Measurements from ENCODE around the gene TNXB. TPM values are rescaled to one million over a fixed set of nuclear protein-coding genes. Genes with fewer than 3 reads are reported as not detected.
"Not testable (repeated sequence)": the region's sequence is repeated elsewhere in the genome, so short reads cannot be mapped to it uniquely, and the experiment has no call there.

The TNXB gene
- total RNA-seq, 2 donors from 2014 or later = 10.1 to 30.4 TPM

- Mint-ChIP-seq H3K9me3 (no peaks in the 10 kb centered on the region), H3K27ac (no peak overlapping the region), H3K36me3 (no peaks in the 10 kb centered on the region)
- no peak for ATAC-seq
- DNase-seq (ENCODE audit: low spot score in 2 of 2) = no peak
Measured at GRCh38 chr6:32058511-32058963, 50.6 kb downstream of the TNXB start.

GRCh38 chr6:32057966-32058365 lies 51.2 kb downstream of the TNXB start:
- no peak for DNase-seq (ENCODE audit: low spot score in 2 of 2)
- no peaks in the 10 kb centered on the region for H3K9me3 Mint-ChIP-seq

GRCh38 chr6:32056254-32056653 lies 52.9 kb downstream of the TNXB start:
- no peak for DNase-seq (ENCODE audit: low spot score in 2 of 2)
- no peaks in the 10 kb centered on the region for H3K9me3 Mint-ChIP-seq
- no peak overlapping the region for H3K27ac Mint-ChIP-seq
- H3K36me3 Mint-ChIP-seq = no peaks in the 10 kb centered on the region
- no peak for ATAC-seq

More at GRCh38 chr6:32057966-32058365, 51.2 kb downstream of the TNXB start:
- ATAC-seq = no peak
- Mint-ChIP-seq H3K27ac (peak overlapping the region in 1 of 2 donors; percentile 26), H3K36me3 (no peaks in the 10 kb centered on the region)

- peak overlapping the region in 1 of 2 donors; percentile 85 for H3K27ac Mint-ChIP-seq
- not testable (repeated sequence) for ATAC-seq; DNase-seq (ENCODE audit: low spot score in 2 of 2); H3K36me3 Mint-ChIP-seq; H3K9me3 Mint-ChIP-seq
Measured at GRCh38 chr6:32055756-32056155, 53.4 kb downstream of the TNXB start.

GRCh38 chr6:32053314-32053713 lies 55.8 kb downstream of the TNXB start:
- ATAC-seq; H3K27ac Mint-ChIP-seq; H3K9me3 Mint-ChIP-seq; H3K36me3 Mint-ChIP-seq; DNase-seq (ENCODE audit: low spot score in 2 of 2): not testable (repeated sequence)

- not testable (repeated sequence) for H3K9me3 Mint-ChIP-seq; H3K36me3 Mint-ChIP-seq; DNase-seq (ENCODE audit: low spot score in 2 of 2); ATAC-seq; H3K27ac Mint-ChIP-seq
Measured at GRCh38 chr6:32052626-32053025, 56.5 kb downstream of the TNXB start.

- no peaks in the 10 kb centered on the region for H3K9me3 Mint-ChIP-seq
- H3K36me3 Mint-ChIP-seq = no peaks in the 10 kb centered on the region
- DNase-seq (ENCODE audit: low spot score in 2 of 2) (no peak), ATAC-seq (no peak)
- peak overlapping the region in 1 of 2 donors; percentile 19 for H3K27ac Mint-ChIP-seq
Measured at GRCh38 chr6:32050562-32050961, 58.6 kb downstream of the TNXB start.

GRCh38 chr6:32049736-32050135 lies 59.4 kb downstream of the TNXB start:
- not testable (repeated sequence) for ATAC-seq; H3K36me3 Mint-ChIP-seq; DNase-seq (ENCODE audit: low spot score in 2 of 2); H3K27ac Mint-ChIP-seq; H3K9me3 Mint-ChIP-seq

GRCh38 chr6:32049149-32049548 lies 60.0 kb downstream of the TNXB start:
- not testable (repeated sequence) for ATAC-seq; H3K9me3 Mint-ChIP-seq; H3K36me3 Mint-ChIP-seq; DNase-seq (ENCODE audit: low spot score in 2 of 2); H3K27ac Mint-ChIP-seq

GRCh38 chr6:32047855-32048766 lies 61.0 kb downstream of the TNXB start:
- ATAC-seq (peak; percentile 82 to 86), DNase-seq (ENCODE audit: low spot score in 2 of 2) (peak in 1 of 2 donors; percentile 78)
- no peak overlapping the region for H3K27ac Mint-ChIP-seq
- H3K36me3 Mint-ChIP-seq = no peaks in the 10 kb centered on the region
- no peaks in the 10 kb centered on the region for H3K9me3 Mint-ChIP-seq

GRCh38 chr6:32047539-32047854 lies 61.6 kb downstream of the TNXB start:
- Mint-ChIP-seq H3K9me3 (no peaks in the 10 kb centered on the region), H3K27ac (no peak overlapping the region), H3K36me3 (no peaks in the 10 kb centered on the region)
- no peak for DNase-seq (ENCODE audit: low spot score in 2 of 2)
- no peak for ATAC-seq

GRCh38 chr6:32047084-32047478 lies 62.1 kb downstream of the TNXB start:
- DNase-seq (ENCODE audit: low spot score in 2 of 2) (no peak), ATAC-seq (no peak)
- Mint-ChIP-seq H3K27ac (no peak overlapping the region), H3K9me3 (no peaks in the 10 kb centered on the region), H3K36me3 (no peaks in the 10 kb centered on the region)

- Mint-ChIP-seq H3K36me3 (no peaks in the 10 kb centered on the region), H3K9me3 (no peaks in the 10 kb centered on the region), H3K27ac (no peak overlapping the region)
- DNase-seq (ENCODE audit: low spot score in 2 of 2) (no peak), ATAC-seq (no peak)
Measured at GRCh38 chr6:32046450-32047083, 62.6 kb downstream of the TNXB start.

- no peaks in the 10 kb centered on the region for H3K9me3 Mint-ChIP-seq
- H3K27ac Mint-ChIP-seq = no peak overlapping the region
- no peaks in the 10 kb centered on the region for H3K36me3 Mint-ChIP-seq
- ATAC-seq (no peak), DNase-seq (ENCODE audit: low spot score in 2 of 2) (no peak)
Measured at GRCh38 chr6:32045811-32046449, 63.2 kb downstream of the TNXB start.

- H3K9me3 Mint-ChIP-seq; H3K27ac Mint-ChIP-seq; H3K36me3 Mint-ChIP-seq; ATAC-seq; DNase-seq (ENCODE audit: low spot score in 2 of 2): not testable (repeated sequence)
Measured at GRCh38 chr6:32044916-32045315, 64.2 kb downstream of the TNXB start.

GRCh38 chr6:32043589-32044380 lies 65.4 kb downstream of the TNXB start:
- H3K9me3 Mint-ChIP-seq; ATAC-seq; H3K36me3 Mint-ChIP-seq; DNase-seq (ENCODE audit: low spot score in 2 of 2); H3K27ac Mint-ChIP-seq: not testable (repeated sequence)
